A375 (cell line): ENCODE measurements around the gene IPMK. TPM values are rescaled to one million over a fixed set of nuclear protein-coding genes. Genes with fewer than 3 reads are reported as not detected.

Experiments used
- total RNA-seq: library from RNA; depleted of rRNA; stranded (reverse); fragments of >200 nt; shearing (Covaris generic); gene quantifications from 2 replicates; pipeline ENCODE4 v1.2.3, GENCODE V29; 2014; rRNA removed

Gene IPMK
- 1.8 and 1.9 TPM in 2 replicates for total RNA-seq

DNA sequence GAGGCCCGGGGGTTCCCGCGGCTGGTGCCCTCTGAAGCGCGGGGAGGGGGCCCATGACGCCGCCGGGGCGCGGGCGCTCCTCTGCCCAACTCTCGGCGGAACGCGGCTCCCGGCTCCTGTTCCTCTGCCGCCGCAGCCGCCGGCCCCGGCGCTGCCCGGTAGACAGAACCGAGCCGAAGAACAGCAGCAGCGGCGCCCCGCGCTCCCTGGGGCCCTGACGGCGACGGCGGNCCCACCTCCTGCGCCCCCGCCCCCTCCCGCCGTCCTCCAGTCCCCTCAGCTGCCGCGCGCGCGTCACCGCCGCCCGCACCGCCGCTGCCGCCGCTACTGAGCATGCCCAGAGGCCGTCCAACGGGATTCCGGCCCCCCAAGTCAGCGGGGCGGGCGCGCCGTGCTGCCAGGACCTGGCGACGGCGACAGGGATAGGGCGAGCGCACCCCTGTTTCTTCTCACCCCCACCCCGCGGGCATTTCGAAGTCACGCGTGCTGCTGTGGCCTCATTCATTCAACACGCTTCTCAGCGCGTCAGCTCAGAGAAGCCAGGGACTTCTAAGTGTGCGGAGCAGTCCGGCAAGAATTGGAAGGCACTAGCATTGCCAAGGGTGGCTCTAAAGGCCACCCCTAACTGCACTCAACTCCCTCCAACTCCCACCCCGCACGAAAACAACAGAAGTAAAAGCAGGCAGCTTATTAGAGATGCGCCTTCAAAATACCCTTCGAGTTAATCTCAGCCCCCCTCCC is at the start of gene IPMK:
Gene IPMK (minus strand): TSS at position 182 of the 741 bp plus-strand sequence. CDS start 283 bp downstream, outside the sequence.

GRCh38 chr10:58268946-58269781 is 1.5 kb upstream of the IPMK start, which contains the start of gene CISD1:
Gene CISD1, plus strand, starts transcription at chr10:58269162. Its CDS starts 112 bp downstream, at chr10:58269274.

Other genes starting within 250 kb of the IPMK start
- 13.2 and 28.7 TPM in 2 replicates for gene CISD1, start 1.3 kb upstream of the IPMK start, total RNA-seq
- gene UBE2D1, start 67.1 kb upstream of the IPMK start, total RNA-seq: 5.7 and 6.0 TPM in 2 replicates
- gene TFAM, start 117.5 kb upstream of the IPMK start, total RNA-seq: 50.1 and 64.4 TPM in 2 replicates
- gene BICC1, start 245.0 kb upstream of the IPMK start, total RNA-seq: 2.9 TPM in 2 replicates